HEK293 (cell line): ENCODE measurements around the gene BEST2.

ENCODE experiments used
- BCL11B ChIP-seq: fragments of 450-650 bp; formaldehyde crosslinking; IDR thresholded peaks from 2 replicates; pipeline ENCODE4 v1.5.1; 2016; ENCODE audit warnings: low read depth, missing biosample characterization, missing genetic modification characterization
- GLIS1 ChIP-seq: fragments of 450-650 bp; formaldehyde crosslinking; IDR thresholded peaks from 2 replicates; pipeline ENCODE4 v1.5.1; 2016; ENCODE audit warnings: missing biosample characterization, missing genetic modification characterization
- YY1 ChIP-seq: fragments of 450-650 bp; formaldehyde crosslinking; IDR thresholded peaks from 2 replicates; pipeline ENCODE4 v1.5.1; 2018; ENCODE audit warnings: missing biosample characterization, missing genetic modification characterization
- ZNF169 ChIP-seq: fragments of 450-650 bp; formaldehyde crosslinking; IDR thresholded peaks from 2 replicates; pipeline ENCODE4 v1.5.1; 2016; ENCODE audit warnings: missing biosample characterization, missing genetic modification characterization
- ZNF214 ChIP-seq: fragments of 450-650 bp; formaldehyde crosslinking; IDR thresholded peaks from 2 replicates; pipeline ENCODE4 v1.5.1; 2017; ENCODE audit warnings: missing biosample characterization, mild to moderate bottlenecking, missing genetic modification characterization, borderline replicate concordance
- ZNF292 ChIP-seq: fragments of 450-650 bp; formaldehyde crosslinking; IDR thresholded peaks from 2 replicates; pipeline ENCODE4 v1.5.1; 2016; ENCODE audit warnings: low read depth, missing biosample characterization, missing genetic modification characterization, borderline replicate concordance
- ZNF404 ChIP-seq: fragments of 450-650 bp; formaldehyde crosslinking; IDR thresholded peaks from 2 replicates; pipeline ENCODE4 v1.5.1; 2017; ENCODE audit warnings: missing biosample characterization, missing genetic modification characterization
- ZNF514 ChIP-seq: fragments of 450-650 bp; formaldehyde crosslinking; IDR thresholded peaks from 2 replicates; pipeline ENCODE4 v1.5.1; 2016; ENCODE audit warnings: missing biosample characterization, missing genetic modification characterization
- ZNF600 ChIP-seq: fragments of 450-650 bp; formaldehyde crosslinking; IDR thresholded peaks from 2 replicates; pipeline ENCODE4 v1.5.1; 2016; ENCODE audit warnings: missing biosample characterization, missing genetic modification characterization
- ZNF776 ChIP-seq: fragments of 450-650 bp; formaldehyde crosslinking; IDR thresholded peaks from 2 replicates; pipeline ENCODE4 v1.5.0; 2017; ENCODE audit warnings: missing biosample characterization, missing genetic modification characterization, borderline replicate concordance
- ZNF792 ChIP-seq: fragments of 450-650 bp; formaldehyde crosslinking; IDR thresholded peaks from 2 replicates; pipeline ENCODE4 v1.5.1; 2016; ENCODE audit warnings: missing biosample characterization, missing genetic modification characterization
- ZSCAN16 ChIP-seq: fragments of 450-650 bp; formaldehyde crosslinking; IDR thresholded peaks from 2 replicates; pipeline ENCODE4 v1.5.1; 2016; ENCODE audit warnings: missing biosample characterization, missing genetic modification characterization
- TF ChIP-seq, protein P1 (sequence below): fragments of 450-650 bp; formaldehyde crosslinking; IDR thresholded peaks from 2 replicates; pipeline ENCODE4 v1.5.1; 2017; ENCODE audit warnings: missing biosample characterization, missing genetic modification characterization
- TF ChIP-seq, protein P2 (sequence below): fragments of 450-650 bp; formaldehyde crosslinking; IDR thresholded peaks from 2 replicates; pipeline ENCODE4 v1.5.1; 2016; ENCODE audit warnings: missing biosample characterization, missing genetic modification characterization
- TF ChIP-seq, protein P3 (sequence below): fragments of 450-650 bp; formaldehyde crosslinking; IDR thresholded peaks from 2 replicates; pipeline ENCODE4 v1.5.1; 2016; ENCODE audit warnings: missing biosample characterization, missing genetic modification characterization
- TF ChIP-seq, protein P4 (sequence below): fragments of 450-650 bp; formaldehyde crosslinking; IDR thresholded peaks from 2 replicates; pipeline ENCODE4 v1.5.1; 2016; ENCODE audit warnings: missing biosample characterization, missing genetic modification characterization
- TF ChIP-seq, protein P5 (sequence below): fragments of 450-650 bp; formaldehyde crosslinking; IDR thresholded peaks from 2 replicates; pipeline ENCODE4 v1.5.1; 2016; ENCODE audit warnings: missing biosample characterization, missing genetic modification characterization
- TF ChIP-seq, protein P6 (sequence below): fragments of 450-650 bp; formaldehyde crosslinking; IDR thresholded peaks from 2 replicates; pipeline ENCODE4 v1.5.1; 2016; ENCODE audit warnings: missing biosample characterization, missing genetic modification characterization, borderline replicate concordance
- TF ChIP-seq, protein P7 (sequence below): fragments of 450-650 bp; formaldehyde crosslinking; IDR thresholded peaks from 2 replicates; pipeline ENCODE4 v1.5.1; 2016; ENCODE audit warnings: missing biosample characterization, missing genetic modification characterization

The BEST2 gene

DNA sequence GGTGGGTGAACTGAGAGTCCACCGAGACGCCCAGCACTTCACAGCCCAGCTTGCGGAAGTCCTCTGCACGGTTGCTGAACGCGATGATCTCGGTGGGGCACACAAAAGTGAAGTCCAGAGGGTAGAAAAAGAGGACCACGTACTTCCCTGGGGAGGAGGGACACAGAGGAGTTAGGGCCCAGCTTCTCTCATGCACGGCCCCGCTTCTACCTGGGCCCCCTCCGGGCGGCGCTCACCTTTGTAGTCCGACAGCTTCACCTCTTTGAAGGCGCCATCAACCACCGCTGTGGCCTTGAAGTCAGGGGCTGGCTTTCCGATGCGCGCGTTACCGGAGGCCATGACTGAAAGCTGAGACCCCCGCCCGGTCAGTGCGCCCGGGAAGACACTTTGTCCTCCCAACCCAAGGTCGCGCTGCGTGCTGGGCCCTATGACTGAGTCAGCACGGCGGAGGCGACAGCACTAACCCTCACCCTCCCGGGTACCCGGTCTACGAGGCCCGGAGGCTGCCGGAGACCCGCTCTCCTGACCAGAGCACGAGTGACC, 49.4 kb downstream of the BEST2 start (continued):
- TF ChIP-seq, protein P1, sequence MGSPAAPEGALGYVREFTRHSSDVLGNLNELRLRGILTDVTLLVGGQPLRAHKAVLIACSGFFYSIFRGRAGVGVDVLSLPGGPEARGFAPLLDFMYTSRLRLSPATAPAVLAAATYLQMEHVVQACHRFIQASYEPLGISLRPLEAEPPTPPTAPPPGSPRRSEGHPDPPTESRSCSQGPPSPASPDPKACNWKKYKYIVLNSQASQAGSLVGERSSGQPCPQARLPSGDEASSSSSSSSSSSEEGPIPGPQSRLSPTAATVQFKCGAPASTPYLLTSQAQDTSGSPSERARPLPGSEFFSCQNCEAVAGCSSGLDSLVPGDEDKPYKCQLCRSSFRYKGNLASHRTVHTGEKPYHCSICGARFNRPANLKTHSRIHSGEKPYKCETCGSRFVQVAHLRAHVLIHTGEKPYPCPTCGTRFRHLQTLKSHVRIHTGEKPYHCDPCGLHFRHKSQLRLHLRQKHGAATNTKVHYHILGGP (tag by site-specific recombination) = no peak
- TF ChIP-seq ZNF292 (tag by site-specific recombination) (no peak), ZNF404 (tag by site-specific recombination) (no peak), ZNF776 (tag by site-specific recombination) (no peak), BCL11B (no peak), ZSCAN16 (tag by site-specific recombination) (no peak), ZNF214 (tag by site-specific recombination) (no peak), ZNF600 (tag by site-specific recombination) (no peak), ZNF792 (tag by site-specific recombination) (no peak), GLIS1 (no peak), ZNF514 (tag by site-specific recombination) (no peak), YY1 (0 out of 2 replicates have a peak, but pooled peaks have one; percentile 11), ZNF169 (tag by site-specific recombination) (no peak)
- TF ChIP-seq, protein P2, sequence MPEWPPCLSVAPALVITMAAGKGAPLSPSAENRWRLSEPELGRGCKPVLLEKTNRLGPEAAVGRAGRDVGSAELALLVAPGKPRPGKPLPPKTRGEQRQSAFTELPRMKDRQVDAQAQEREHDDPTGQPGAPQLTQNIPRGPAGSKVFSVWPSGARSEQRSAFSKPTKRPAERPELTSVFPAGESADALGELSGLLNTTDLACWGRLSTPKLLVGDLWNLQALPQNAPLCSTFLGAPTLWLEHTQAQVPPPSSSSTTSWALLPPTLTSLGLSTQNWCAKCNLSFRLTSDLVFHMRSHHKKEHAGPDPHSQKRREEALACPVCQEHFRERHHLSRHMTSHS (tag by site-specific recombination) = no peak
- TF ChIP-seq, protein P3, sequence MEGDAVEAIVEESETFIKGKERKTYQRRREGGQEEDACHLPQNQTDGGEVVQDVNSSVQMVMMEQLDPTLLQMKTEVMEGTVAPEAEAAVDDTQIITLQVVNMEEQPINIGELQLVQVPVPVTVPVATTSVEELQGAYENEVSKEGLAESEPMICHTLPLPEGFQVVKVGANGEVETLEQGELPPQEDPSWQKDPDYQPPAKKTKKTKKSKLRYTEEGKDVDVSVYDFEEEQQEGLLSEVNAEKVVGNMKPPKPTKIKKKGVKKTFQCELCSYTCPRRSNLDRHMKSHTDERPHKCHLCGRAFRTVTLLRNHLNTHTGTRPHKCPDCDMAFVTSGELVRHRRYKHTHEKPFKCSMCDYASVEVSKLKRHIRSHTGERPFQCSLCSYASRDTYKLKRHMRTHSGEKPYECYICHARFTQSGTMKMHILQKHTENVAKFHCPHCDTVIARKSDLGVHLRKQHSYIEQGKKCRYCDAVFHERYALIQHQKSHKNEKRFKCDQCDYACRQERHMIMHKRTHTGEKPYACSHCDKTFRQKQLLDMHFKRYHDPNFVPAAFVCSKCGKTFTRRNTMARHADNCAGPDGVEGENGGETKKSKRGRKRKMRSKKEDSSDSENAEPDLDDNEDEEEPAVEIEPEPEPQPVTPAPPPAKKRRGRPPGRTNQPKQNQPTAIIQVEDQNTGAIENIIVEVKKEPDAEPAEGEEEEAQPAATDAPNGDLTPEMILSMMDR (tag by site-specific recombination) = peak; percentile 20; the same call in 1 of the 2 replicates
- TF ChIP-seq, protein P4, sequence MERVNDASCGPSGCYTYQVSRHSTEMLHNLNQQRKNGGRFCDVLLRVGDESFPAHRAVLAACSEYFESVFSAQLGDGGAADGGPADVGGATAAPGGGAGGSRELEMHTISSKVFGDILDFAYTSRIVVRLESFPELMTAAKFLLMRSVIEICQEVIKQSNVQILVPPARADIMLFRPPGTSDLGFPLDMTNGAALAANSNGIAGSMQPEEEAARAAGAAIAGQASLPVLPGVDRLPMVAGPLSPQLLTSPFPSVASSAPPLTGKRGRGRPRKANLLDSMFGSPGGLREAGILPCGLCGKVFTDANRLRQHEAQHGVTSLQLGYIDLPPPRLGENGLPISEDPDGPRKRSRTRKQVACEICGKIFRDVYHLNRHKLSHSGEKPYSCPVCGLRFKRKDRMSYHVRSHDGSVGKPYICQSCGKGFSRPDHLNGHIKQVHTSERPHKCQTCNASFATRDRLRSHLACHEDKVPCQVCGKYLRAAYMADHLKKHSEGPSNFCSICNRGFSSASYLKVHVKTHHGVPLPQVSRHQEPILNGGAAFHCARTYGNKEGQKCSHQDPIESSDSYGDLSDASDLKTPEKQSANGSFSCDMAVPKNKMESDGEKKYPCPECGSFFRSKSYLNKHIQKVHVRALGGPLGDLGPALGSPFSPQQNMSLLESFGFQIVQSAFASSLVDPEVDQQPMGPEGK (tag by site-specific recombination) = peak; percentile 47
- TF ChIP-seq, protein P5, sequence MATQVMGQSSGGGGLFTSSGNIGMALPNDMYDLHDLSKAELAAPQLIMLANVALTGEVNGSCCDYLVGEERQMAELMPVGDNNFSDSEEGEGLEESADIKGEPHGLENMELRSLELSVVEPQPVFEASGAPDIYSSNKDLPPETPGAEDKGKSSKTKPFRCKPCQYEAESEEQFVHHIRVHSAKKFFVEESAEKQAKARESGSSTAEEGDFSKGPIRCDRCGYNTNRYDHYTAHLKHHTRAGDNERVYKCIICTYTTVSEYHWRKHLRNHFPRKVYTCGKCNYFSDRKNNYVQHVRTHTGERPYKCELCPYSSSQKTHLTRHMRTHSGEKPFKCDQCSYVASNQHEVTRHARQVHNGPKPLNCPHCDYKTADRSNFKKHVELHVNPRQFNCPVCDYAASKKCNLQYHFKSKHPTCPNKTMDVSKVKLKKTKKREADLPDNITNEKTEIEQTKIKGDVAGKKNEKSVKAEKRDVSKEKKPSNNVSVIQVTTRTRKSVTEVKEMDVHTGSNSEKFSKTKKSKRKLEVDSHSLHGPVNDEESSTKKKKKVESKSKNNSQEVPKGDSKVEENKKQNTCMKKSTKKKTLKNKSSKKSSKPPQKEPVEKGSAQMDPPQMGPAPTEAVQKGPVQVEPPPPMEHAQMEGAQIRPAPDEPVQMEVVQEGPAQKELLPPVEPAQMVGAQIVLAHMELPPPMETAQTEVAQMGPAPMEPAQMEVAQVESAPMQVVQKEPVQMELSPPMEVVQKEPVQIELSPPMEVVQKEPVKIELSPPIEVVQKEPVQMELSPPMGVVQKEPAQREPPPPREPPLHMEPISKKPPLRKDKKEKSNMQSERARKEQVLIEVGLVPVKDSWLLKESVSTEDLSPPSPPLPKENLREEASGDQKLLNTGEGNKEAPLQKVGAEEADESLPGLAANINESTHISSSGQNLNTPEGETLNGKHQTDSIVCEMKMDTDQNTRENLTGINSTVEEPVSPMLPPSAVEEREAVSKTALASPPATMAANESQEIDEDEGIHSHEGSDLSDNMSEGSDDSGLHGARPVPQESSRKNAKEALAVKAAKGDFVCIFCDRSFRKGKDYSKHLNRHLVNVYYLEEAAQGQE (tag by site-specific recombination) = no peak
- TF ChIP-seq, protein P6, sequence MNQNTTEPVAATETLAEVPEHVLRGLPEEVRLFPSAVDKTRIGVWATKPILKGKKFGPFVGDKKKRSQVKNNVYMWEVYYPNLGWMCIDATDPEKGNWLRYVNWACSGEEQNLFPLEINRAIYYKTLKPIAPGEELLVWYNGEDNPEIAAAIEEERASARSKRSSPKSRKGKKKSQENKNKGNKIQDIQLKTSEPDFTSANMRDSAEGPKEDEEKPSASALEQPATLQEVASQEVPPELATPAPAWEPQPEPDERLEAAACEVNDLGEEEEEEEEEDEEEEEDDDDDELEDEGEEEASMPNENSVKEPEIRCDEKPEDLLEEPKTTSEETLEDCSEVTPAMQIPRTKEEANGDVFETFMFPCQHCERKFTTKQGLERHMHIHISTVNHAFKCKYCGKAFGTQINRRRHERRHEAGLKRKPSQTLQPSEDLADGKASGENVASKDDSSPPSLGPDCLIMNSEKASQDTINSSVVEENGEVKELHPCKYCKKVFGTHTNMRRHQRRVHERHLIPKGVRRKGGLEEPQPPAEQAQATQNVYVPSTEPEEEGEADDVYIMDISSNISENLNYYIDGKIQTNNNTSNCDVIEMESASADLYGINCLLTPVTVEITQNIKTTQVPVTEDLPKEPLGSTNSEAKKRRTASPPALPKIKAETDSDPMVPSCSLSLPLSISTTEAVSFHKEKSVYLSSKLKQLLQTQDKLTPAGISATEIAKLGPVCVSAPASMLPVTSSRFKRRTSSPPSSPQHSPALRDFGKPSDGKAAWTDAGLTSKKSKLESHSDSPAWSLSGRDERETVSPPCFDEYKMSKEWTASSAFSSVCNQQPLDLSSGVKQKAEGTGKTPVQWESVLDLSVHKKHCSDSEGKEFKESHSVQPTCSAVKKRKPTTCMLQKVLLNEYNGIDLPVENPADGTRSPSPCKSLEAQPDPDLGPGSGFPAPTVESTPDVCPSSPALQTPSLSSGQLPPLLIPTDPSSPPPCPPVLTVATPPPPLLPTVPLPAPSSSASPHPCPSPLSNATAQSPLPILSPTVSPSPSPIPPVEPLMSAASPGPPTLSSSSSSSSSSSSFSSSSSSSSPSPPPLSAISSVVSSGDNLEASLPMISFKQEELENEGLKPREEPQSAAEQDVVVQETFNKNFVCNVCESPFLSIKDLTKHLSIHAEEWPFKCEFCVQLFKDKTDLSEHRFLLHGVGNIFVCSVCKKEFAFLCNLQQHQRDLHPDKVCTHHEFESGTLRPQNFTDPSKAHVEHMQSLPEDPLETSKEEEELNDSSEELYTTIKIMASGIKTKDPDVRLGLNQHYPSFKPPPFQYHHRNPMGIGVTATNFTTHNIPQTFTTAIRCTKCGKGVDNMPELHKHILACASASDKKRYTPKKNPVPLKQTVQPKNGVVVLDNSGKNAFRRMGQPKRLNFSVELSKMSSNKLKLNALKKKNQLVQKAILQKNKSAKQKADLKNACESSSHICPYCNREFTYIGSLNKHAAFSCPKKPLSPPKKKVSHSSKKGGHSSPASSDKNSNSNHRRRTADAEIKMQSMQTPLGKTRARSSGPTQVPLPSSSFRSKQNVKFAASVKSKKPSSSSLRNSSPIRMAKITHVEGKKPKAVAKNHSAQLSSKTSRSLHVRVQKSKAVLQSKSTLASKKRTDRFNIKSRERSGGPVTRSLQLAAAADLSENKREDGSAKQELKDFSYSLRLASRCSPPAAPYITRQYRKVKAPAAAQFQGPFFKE (tag by site-specific recombination) = 0 out of 2 replicates have a peak, but pooled peaks have one; percentile 68
- TF ChIP-seq, protein P7, sequence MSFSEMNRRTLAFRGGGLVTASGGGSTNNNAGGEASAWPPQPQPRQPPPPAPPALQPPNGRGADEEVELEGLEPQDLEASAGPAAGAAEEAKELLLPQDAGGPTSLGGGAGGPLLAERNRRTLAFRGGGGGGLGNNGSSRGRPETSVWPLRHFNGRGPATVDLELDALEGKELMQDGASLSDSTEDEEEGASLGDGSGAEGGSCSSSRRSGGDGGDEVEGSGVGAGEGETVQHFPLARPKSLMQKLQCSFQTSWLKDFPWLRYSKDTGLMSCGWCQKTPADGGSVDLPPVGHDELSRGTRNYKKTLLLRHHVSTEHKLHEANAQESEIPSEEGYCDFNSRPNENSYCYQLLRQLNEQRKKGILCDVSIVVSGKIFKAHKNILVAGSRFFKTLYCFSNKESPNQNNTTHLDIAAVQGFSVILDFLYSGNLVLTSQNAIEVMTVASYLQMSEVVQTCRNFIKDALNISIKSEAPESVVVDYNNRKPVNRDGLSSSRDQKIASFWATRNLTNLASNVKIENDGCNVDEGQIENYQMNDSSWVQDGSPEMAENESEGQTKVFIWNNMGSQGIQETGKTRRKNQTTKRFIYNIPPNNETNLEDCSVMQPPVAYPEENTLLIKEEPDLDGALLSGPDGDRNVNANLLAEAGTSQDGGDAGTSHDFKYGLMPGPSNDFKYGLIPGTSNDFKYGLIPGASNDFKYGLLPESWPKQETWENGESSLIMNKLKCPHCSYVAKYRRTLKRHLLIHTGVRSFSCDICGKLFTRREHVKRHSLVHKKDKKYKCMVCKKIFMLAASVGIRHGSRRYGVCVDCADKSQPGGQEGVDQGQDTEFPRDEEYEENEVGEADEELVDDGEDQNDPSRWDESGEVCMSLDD = no peak; the same call in 1 of the 2 replicates
